ENCODE results near the gene PEBP1.

- TF ChIP-seq RCOR1 (IDR thresholded peaks at IDR 0.05; ENCODE audit: low read depth, low read length) (no peak), CTCF (IDR thresholded peaks at IDR 0.05) (no peak), POLR2A (IDR thresholded peaks at IDR 0.05; ENCODE audit: low read length) (no peak), HDAC2 (IDR thresholded peaks at IDR 0.05) (no peak)
Measured at GRCh38 chr12:118140825-118141224, 4.9 kb downstream of the PEBP1 start.

Measured in A549 (cell line).